ENCODE data around the gene PKP4. TPM values are rescaled to one million over a fixed set of nuclear protein-coding genes. Genes with fewer than 3 reads are reported as not detected.

The PKP4 gene
- 100 to 1,000 TPM in 2 of 4 donors, 10 to 100 TPM in 2; 64.1 to 152 (median 90.2) TPM for total RNA-seq

GRCh38 chr2:158456309-158457066, at the start of gene PKP4, which contains the start of gene CCDC148:
Gene PKP4, plus strand, starts transcription at chr2:158456952. Its CDS starts 76,233 bp downstream, at chr2:158533185.
Gene CCDC148, minus strand, starts transcription at chr2:158456753. Its CDS starts 314 bp downstream, at chr2:158456439.
- under 1% methylated on average over 13 of the region's 48 CpGs for WGBS

GRCh38 chr2:158407031-158407430, 49.7 kb upstream of the PKP4 start:
- H3K36me3 ChIP-seq, result no peaks in the 10 kb centered on the region
- WGBS, result 82% methylated on average over 3 of the region's 3 CpGs
- no peaks in the 10 kb centered on the region for H3K4me1 ChIP-seq
- H3K9me3 ChIP-seq, result no peaks in the 10 kb centered on the region
- TF ChIP-seq POLR2AphosphoS5 (IDR thresholded peaks at IDR 0.05) (no peak), CTCF (IDR thresholded peaks at IDR 0.05) (no peak)
- H3K4me3 ChIP-seq, result no peak overlapping the region
- DNase-seq (ENCODE audit: low spot score in 2 of 2), result no peak
- H3K27ac ChIP-seq, result no peak overlapping the region
- H3K27me3 ChIP-seq, result no peaks in the 10 kb centered on the region

More at GRCh38 chr2:158456309-158457066, at the start of gene PKP4, which contains the start of gene CCDC148:
- Histone ChIP-seq H3K9me3 (no peaks in the 10 kb centered on the region), H3K27ac (peak within 1 kb of the TSS; percentile 98), H3K36me3 (no peaks in the 10 kb centered on the region), H3K27me3 (no peaks in the 10 kb centered on the region), H3K4me1 (peaks cover 41% of the 10 kb centered on the region), H3K4me3 (peak within 1 kb of the TSS; percentile 99)
- no peak for TF ChIP-seq CTCF (IDR thresholded peaks at IDR 0.05)
- no peak for TF ChIP-seq EP300 (IDR thresholded peaks at IDR 0.05)
- no peak for TF ChIP-seq POLR2A (IDR thresholded peaks at IDR 0.05)
- TF ChIP-seq POLR2AphosphoS5 (IDR thresholded peaks at IDR 0.05), result no peak
- peak; percentile 93 to 94 for DNase-seq (ENCODE audit: low spot score in 2 of 2)

- Histone ChIP-seq H3K9me3 (no peaks in the 10 kb centered on the region), H3K4me3 (no peak overlapping the region), H3K4me1 (no peaks in the 10 kb centered on the region), H3K36me3 (no peaks in the 10 kb centered on the region), H3K27me3 (no peaks in the 10 kb centered on the region), H3K27ac (no peak overlapping the region)
- WGBS, result 98% methylated on average over 1 of the region's 1 CpG
- no peak for TF ChIP-seq CTCF (IDR thresholded peaks at IDR 0.05)
- TF ChIP-seq EP300 (IDR thresholded peaks at IDR 0.05), result no peak
- TF ChIP-seq POLR2AphosphoS5 (IDR thresholded peaks at IDR 0.05), result no peak
- no peak for TF ChIP-seq POLR2A (IDR thresholded peaks at IDR 0.05)
- no peak for DNase-seq (ENCODE audit: low spot score in 2 of 2)
Observed at GRCh38 chr2:158410132-158410531, 46.6 kb upstream of the PKP4 start.

- no peak overlapping the region for H3K27ac ChIP-seq
- peaks cover 9% of the 10 kb centered on the region for H3K9me3 ChIP-seq
Observed at GRCh38 chr2:158411748-158412147, 45.0 kb upstream of the PKP4 start.

More at GRCh38 chr2:158411748-158412147, 45.0 kb upstream of the PKP4 start:
- Histone ChIP-seq H3K27me3 (no peaks in the 10 kb centered on the region), H3K4me1 (no peaks in the 10 kb centered on the region), H3K36me3 (no peaks in the 10 kb centered on the region), H3K4me3 (no peak overlapping the region)
- no peak for DNase-seq (ENCODE audit: low spot score in 2 of 2)
- TF ChIP-seq POLR2AphosphoS5 (IDR thresholded peaks at IDR 0.05) (no peak), EP300 (IDR thresholded peaks at IDR 0.05) (no peak), POLR2A (IDR thresholded peaks at IDR 0.05) (no peak), CTCF (IDR thresholded peaks at IDR 0.05) (no peak)
